ENCODE measurements around the gene SAMD4A. TPM values are rescaled to one million over a fixed set of nuclear protein-coding genes. Genes with fewer than 3 reads are reported as not detected.

The SAMD4A gene
- total RNA-seq, 1 donor from 2014 or later, result 57.0 TPM

DNA sequence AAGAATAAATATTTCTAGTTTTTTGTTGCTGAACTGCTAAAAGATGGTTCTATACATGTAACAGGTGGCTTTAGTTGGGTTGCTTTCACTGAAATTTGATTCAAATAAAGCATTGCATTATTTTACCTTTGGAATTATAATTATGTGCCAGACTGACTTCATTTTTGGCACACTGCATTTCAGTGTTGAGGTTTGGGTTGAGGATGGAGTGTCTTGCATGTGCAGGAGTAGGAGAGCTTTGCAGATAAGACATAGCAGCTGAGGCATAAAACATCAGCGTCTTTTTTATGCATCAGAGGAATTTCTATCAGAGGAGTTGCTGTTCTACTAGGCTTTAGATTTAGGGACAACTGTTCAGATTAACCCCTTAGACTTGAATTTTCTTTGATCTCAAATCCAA is 17.2 kb downstream of the SAMD4A start:
- TF ChIP-seq, protein P1, sequence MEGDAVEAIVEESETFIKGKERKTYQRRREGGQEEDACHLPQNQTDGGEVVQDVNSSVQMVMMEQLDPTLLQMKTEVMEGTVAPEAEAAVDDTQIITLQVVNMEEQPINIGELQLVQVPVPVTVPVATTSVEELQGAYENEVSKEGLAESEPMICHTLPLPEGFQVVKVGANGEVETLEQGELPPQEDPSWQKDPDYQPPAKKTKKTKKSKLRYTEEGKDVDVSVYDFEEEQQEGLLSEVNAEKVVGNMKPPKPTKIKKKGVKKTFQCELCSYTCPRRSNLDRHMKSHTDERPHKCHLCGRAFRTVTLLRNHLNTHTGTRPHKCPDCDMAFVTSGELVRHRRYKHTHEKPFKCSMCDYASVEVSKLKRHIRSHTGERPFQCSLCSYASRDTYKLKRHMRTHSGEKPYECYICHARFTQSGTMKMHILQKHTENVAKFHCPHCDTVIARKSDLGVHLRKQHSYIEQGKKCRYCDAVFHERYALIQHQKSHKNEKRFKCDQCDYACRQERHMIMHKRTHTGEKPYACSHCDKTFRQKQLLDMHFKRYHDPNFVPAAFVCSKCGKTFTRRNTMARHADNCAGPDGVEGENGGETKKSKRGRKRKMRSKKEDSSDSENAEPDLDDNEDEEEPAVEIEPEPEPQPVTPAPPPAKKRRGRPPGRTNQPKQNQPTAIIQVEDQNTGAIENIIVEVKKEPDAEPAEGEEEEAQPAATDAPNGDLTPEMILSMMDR (IDR thresholded peaks at IDR 0.05), result no peak
- DNase-seq (ENCODE audit: low spot score), result no peak
- peaks cover 17% of the 10 kb centered on the region for H3K9me3 Mint-ChIP-seq (ENCODE audit: low read depth)
- no peak overlapping the region for H3K27ac Mint-ChIP-seq (ENCODE audit: unreplicated experiment)
- H3K36me3 Mint-ChIP-seq (ENCODE audit: low read depth), result peaks cover 19% of the 10 kb centered on the region
- H3K4me3 Mint-ChIP-seq (ENCODE audit: unreplicated experiment), result no peak overlapping the region
- no peaks in the 10 kb centered on the region for H3K27me3 Mint-ChIP-seq (ENCODE audit: low read depth)
- H3K4me1 Mint-ChIP-seq (ENCODE audit: low read depth), result peaks cover 11% of the 10 kb centered on the region

DNA sequence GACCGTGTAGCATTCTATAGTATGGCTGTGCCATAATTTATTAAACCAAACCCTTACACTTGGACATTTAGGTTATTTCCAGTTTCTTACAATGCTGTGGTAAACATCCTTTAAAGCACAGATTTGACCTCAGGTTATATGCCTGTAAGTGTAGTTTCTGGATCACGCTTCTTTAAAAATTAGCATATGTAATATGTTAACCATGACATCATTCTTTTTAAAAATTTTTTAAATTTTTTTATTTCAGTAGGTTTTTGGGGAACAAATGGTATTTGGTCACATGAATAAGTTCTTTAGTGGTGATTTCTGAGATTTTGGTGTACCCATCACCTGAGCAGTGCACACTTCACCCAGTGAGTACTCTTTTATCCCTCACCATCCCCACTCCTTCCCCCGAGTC is 18.3 kb downstream of the SAMD4A start:
- Mint-ChIP-seq H3K4me1 (ENCODE audit: low read depth) (peaks cover 16% of the 10 kb centered on the region), H3K36me3 (ENCODE audit: low read depth) (peaks cover 19% of the 10 kb centered on the region), H3K27me3 (ENCODE audit: low read depth) (no peaks in the 10 kb centered on the region), H3K4me3 (ENCODE audit: unreplicated experiment) (no peak overlapping the region), H3K9me3 (ENCODE audit: low read depth) (peaks cover 17% of the 10 kb centered on the region), H3K27ac (ENCODE audit: unreplicated experiment) (no peak overlapping the region)
- TF ChIP-seq, protein P1 (IDR thresholded peaks at IDR 0.05), result no peak
- no peak for DNase-seq (ENCODE audit: low spot score)

DNA sequence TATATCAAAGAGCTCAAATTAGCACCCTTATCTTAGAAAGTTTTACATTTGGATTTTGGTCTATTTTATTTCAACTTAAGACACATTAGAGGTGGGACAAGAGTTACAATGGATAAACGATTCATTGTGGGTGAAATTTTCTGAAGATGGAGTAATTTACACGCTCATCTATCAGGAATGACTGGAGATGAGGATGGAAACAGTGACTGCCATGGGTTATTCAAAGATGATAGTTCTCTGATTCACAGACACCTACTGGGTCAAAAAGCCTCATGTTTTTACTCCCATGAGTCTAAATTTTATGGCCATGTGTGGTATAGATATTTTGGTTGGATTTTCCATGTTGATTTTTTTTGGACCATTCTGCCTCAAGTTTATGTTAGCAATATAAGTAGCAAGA is 22.1 kb downstream of the SAMD4A start:
- no peak overlapping the region for H3K27ac Mint-ChIP-seq (ENCODE audit: unreplicated experiment)
- no peak for DNase-seq (ENCODE audit: low spot score)
- TF ChIP-seq, protein P1 (IDR thresholded peaks at IDR 0.05), result no peak
- H3K27me3 Mint-ChIP-seq (ENCODE audit: low read depth), result no peaks in the 10 kb centered on the region
- H3K4me1 Mint-ChIP-seq (ENCODE audit: low read depth), result peaks cover 49% of the 10 kb centered on the region
- H3K4me3 Mint-ChIP-seq (ENCODE audit: unreplicated experiment), result no peak overlapping the region
- peaks cover 16% of the 10 kb centered on the region for H3K36me3 Mint-ChIP-seq (ENCODE audit: low read depth)
- H3K9me3 Mint-ChIP-seq (ENCODE audit: low read depth), result peaks cover 17% of the 10 kb centered on the region

DNA sequence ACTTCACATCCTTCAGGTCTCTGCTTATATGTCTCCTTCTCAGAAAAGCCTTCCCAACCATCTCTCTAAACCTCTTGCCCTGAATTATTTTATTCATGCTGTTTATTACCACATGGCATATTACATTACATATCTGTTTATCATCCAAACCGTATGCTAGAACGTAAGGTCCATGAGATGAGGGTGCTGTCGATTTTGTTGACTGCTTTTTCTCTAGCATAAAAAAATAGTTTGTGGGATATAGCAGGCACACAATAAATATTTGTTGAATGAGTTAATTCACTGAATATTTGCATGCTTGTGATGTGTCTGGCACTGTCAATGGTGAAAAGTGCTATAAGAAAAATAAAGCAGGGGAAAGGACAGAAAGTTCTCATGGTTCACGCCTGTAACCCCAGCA is 22.9 kb downstream of the SAMD4A start:
- Mint-ChIP-seq H3K27ac (ENCODE audit: unreplicated experiment) (no peak overlapping the region), H3K4me3 (ENCODE audit: unreplicated experiment) (no peak overlapping the region), H3K27me3 (ENCODE audit: low read depth) (no peaks in the 10 kb centered on the region), H3K4me1 (ENCODE audit: low read depth) (peaks cover 56% of the 10 kb centered on the region), H3K36me3 (ENCODE audit: low read depth) (peaks cover 16% of the 10 kb centered on the region), H3K9me3 (ENCODE audit: low read depth) (peaks cover 17% of the 10 kb centered on the region)
- TF ChIP-seq, protein P1 (IDR thresholded peaks at IDR 0.05), result no peak
- no peak for DNase-seq (ENCODE audit: low spot score)

DNA sequence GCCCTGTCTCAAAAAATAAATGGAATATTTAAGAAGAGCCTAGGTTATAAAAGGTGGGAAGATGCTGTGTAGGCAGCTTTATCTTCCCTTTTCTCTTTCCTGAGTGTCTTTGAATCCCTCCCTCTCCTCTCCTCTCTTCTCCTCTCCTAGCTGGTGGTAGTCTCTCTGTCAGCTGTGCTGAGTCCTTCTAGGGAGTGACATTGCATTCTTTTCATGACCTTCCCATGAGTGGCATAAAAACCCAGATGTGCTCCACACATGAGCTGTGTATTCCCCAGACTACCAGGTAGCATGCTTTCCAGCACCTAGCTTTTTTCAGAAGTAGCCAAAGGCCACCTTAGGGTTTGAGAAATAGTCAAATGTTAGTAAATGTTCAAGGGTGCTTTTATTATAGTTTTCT is 23.6 kb downstream of the SAMD4A start:
- H3K4me3 Mint-ChIP-seq (ENCODE audit: unreplicated experiment), result no peak overlapping the region
- H3K27ac Mint-ChIP-seq (ENCODE audit: unreplicated experiment), result peak overlapping the region; percentile 11
- H3K27me3 Mint-ChIP-seq (ENCODE audit: low read depth), result no peaks in the 10 kb centered on the region
- H3K4me1 Mint-ChIP-seq (ENCODE audit: low read depth), result peaks cover 59% of the 10 kb centered on the region
- TF ChIP-seq, protein P1 (IDR thresholded peaks at IDR 0.05), result no peak
- peaks cover 17% of the 10 kb centered on the region for H3K9me3 Mint-ChIP-seq (ENCODE audit: low read depth)
- no peak for DNase-seq (ENCODE audit: low spot score)
- H3K36me3 Mint-ChIP-seq (ENCODE audit: low read depth), result peaks cover 15% of the 10 kb centered on the region

Data from chondrocyte (in vitro differentiated cells).